NB4 (cell line): ENCODE data around the gene PDLIM5.

Experiments
- CTCF ChIP-seq: IDR thresholded peaks from one replicate; pipeline ENCODE4 v1.5.1; 2012; ENCODE audit warnings: low read depth, low read length
- POLR2A ChIP-seq: IDR thresholded peaks from 2 replicates; pipeline ENCODE4 v1.6.1; 2011; ENCODE audit warnings: mild to moderate bottlenecking; ENCODE audit not compliant: insufficient read length; ENCODE audit errors: extremely low read depth

- TF ChIP-seq CTCF = no peak
- no peak for TF ChIP-seq POLR2A
Observed at GRCh38 chr4:94561249-94562024, 109.7 kb downstream of the PDLIM5 start.
